Stimulated activated memory B cell treated with anti-CD40 and anti-IgM and Interleukin-4, amounts not matched to agents 10 μg/mL and 1 μg/mL and 100 μg/mL, for 72 hours (primary cell): ENCODE results near the gene OR13H1.
"Not testable (repeated sequence)": the region's sequence is repeated elsewhere in the genome, so short reads cannot be mapped to it uniquely, and the experiment has no call there.

ENCODE experiments used
- ATAC-seq: fragments of 150-1000 bp; cut with Tn5 transposase; 2 replicates; pipeline ENCODE4 v1.10.0; 2021
- H3K27ac Mint-ChIP-seq: one replicate; pipeline ENCODE4 v1.8.0; 2022; ENCODE audit warnings: mild to moderate bottlenecking, mixed read lengths
- H3K27me3 Mint-ChIP-seq: one replicate; pipeline ENCODE4 v1.8.0; 2022; ENCODE audit warnings: mixed read lengths
- H3K36me3 Mint-ChIP-seq: one replicate; pipeline ENCODE4 v1.8.0; 2022; ENCODE audit warnings: mixed read lengths
- H3K4me1 Mint-ChIP-seq: one replicate; pipeline ENCODE4 v1.8.0; 2022; ENCODE audit warnings: mixed read lengths
- H3K4me3 Mint-ChIP-seq: one replicate; pipeline ENCODE4 v1.8.0; 2022; ENCODE audit warnings: mild to moderate bottlenecking, moderate library complexity, mixed read lengths
- H3K9me3 Mint-ChIP-seq: one replicate; pipeline ENCODE4 v1.8.0; 2022; ENCODE audit warnings: mixed read lengths

The OR13H1 gene, protein sequence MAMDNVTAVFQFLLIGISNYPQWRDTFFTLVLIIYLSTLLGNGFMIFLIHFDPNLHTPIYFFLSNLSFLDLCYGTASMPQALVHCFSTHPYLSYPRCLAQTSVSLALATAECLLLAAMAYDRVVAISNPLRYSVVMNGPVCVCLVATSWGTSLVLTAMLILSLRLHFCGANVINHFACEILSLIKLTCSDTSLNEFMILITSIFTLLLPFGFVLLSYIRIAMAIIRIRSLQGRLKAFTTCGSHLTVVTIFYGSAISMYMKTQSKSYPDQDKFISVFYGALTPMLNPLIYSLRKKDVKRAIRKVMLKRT

GRCh38 chrX:131543774-131544173 is at the start of gene OR13H1:
Gene OR13H1, plus strand, starts transcription at chrX:131544074. Its CDS starts 0 bp downstream, at chrX:131544074.
- no peaks in the 10 kb centered on the region for H3K9me3 Mint-ChIP-seq
- no peak within 1 kb of the TSS for H3K4me3 Mint-ChIP-seq
- no peak within 1 kb of the TSS for H3K27ac Mint-ChIP-seq
- H3K27me3 Mint-ChIP-seq: no peaks in the 10 kb centered on the region
- ATAC-seq: no peak
- no peaks in the 10 kb centered on the region for H3K4me1 Mint-ChIP-seq
- no peaks in the 10 kb centered on the region for H3K36me3 Mint-ChIP-seq

GRCh38 chrX:131501556-131501955 is 42.3 kb upstream of the OR13H1 start:
- not testable (repeated sequence) for H3K4me3 Mint-ChIP-seq, H3K36me3 Mint-ChIP-seq, H3K4me1 Mint-ChIP-seq, H3K9me3 Mint-ChIP-seq, ATAC-seq, H3K27ac Mint-ChIP-seq, H3K27me3 Mint-ChIP-seq

GRCh38 chrX:131513159-131513914 is 30.5 kb upstream of the OR13H1 start:
- ATAC-seq: no peak
- H3K4me3 Mint-ChIP-seq: no peak overlapping the region
- no peaks in the 10 kb centered on the region for H3K9me3 Mint-ChIP-seq
- H3K4me1 Mint-ChIP-seq: no peaks in the 10 kb centered on the region
- no peaks in the 10 kb centered on the region for H3K36me3 Mint-ChIP-seq
- no peaks in the 10 kb centered on the region for H3K27me3 Mint-ChIP-seq
- H3K27ac Mint-ChIP-seq: no peak overlapping the region

GRCh38 chrX:131521824-131522223 is 22.1 kb upstream of the OR13H1 start:
- no peaks in the 10 kb centered on the region for H3K4me1 Mint-ChIP-seq

DNA sequence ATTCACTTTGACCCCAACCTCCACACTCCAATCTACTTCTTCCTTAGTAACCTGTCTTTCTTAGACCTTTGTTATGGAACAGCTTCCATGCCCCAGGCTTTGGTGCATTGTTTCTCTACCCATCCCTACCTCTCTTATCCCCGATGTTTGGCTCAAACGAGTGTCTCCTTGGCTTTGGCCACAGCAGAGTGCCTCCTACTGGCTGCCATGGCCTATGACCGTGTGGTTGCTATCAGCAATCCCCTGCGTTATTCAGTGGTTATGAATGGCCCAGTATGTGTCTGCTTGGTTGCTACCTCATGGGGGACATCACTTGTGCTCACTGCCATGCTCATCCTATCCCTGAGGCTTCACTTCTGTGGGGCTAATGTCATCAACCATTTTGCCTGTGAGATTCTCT is 344 bp downstream of the OR13H1 start:
- Mint-ChIP-seq H3K27me3 (no peaks in the 10 kb centered on the region), H3K27ac (no peak overlapping the region), H3K9me3 (no peaks in the 10 kb centered on the region), H3K4me1 (no peaks in the 10 kb centered on the region), H3K36me3 (no peaks in the 10 kb centered on the region), H3K4me3 (no peak overlapping the region)
- no peak for ATAC-seq

More at GRCh38 chrX:131521824-131522223, 22.1 kb upstream of the OR13H1 start:
- H3K4me3 Mint-ChIP-seq: no peak overlapping the region
- no peaks in the 10 kb centered on the region for H3K36me3 Mint-ChIP-seq
- no peaks in the 10 kb centered on the region for H3K27me3 Mint-ChIP-seq
- H3K27ac Mint-ChIP-seq: no peak overlapping the region
- peaks cover 3% of the 10 kb centered on the region for H3K9me3 Mint-ChIP-seq
- no peak for ATAC-seq

DNA sequence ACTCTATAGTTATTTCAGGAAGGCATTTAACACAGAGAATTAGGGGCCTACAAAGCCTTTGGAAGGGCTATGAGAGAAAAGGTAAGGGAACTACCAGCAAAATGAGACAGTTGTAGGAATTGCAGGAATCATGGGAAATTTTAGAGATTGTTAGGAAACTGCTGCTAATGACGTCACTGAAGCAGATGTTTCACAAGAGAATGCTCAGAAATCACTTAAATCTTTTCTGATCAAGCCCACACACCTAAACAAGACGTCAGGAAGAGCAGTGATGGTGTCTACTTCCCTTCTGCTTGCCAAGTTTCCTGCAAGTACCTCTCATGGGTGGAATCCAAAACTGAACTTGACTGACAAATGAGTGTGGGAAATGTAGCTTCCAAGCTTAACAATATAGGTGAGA is 5.1 kb downstream of the OR13H1 start:
- no peaks in the 10 kb centered on the region for H3K4me1 Mint-ChIP-seq
- no peak overlapping the region for H3K27ac Mint-ChIP-seq
- no peak for ATAC-seq
- no peak overlapping the region for H3K4me3 Mint-ChIP-seq
- no peaks in the 10 kb centered on the region for H3K9me3 Mint-ChIP-seq
- no peaks in the 10 kb centered on the region for H3K27me3 Mint-ChIP-seq
- H3K36me3 Mint-ChIP-seq: no peaks in the 10 kb centered on the region

GRCh38 chrX:131552453-131552852 is 8.6 kb downstream of the OR13H1 start:
- H3K4me1 Mint-ChIP-seq, H3K4me3 Mint-ChIP-seq, H3K27me3 Mint-ChIP-seq, H3K9me3 Mint-ChIP-seq, ATAC-seq, H3K36me3 Mint-ChIP-seq, H3K27ac Mint-ChIP-seq: not testable (repeated sequence)

DNA sequence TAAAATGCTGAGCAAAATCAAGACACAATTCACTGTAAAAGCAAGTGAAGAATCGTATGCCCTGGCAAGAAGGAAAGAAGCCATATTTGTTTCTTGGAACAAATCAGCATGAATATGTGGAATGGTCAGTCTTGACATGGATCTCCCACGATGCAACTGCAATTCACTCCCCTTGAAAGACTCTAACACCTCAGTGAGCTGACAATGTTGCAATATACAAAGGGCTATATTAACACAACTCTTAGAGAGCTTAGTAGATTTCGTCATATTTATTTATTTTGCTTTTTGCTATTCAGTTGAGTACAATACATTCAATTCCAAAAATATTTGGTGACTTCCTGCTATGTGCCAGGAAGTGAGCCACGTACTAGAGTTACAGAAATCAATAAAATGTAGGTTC is 14.7 kb downstream of the OR13H1 start:
- Mint-ChIP-seq H3K27ac (no peak overlapping the region), H3K4me3 (no peak overlapping the region), H3K36me3 (no peaks in the 10 kb centered on the region), H3K4me1 (no peaks in the 10 kb centered on the region), H3K9me3 (peaks cover 2% of the 10 kb centered on the region), H3K27me3 (no peaks in the 10 kb centered on the region)
- no peak for ATAC-seq

- H3K27me3 Mint-ChIP-seq: no peaks in the 10 kb centered on the region
- H3K4me3 Mint-ChIP-seq: no peak overlapping the region
- no peaks in the 10 kb centered on the region for H3K4me1 Mint-ChIP-seq
- H3K9me3 Mint-ChIP-seq: peaks cover 5% of the 10 kb centered on the region
- ATAC-seq: no peak
- H3K27ac Mint-ChIP-seq: no peak overlapping the region
- no peaks in the 10 kb centered on the region for H3K36me3 Mint-ChIP-seq
These were observed 20.8 kb downstream of the OR13H1 start for GRCh38 chrX:131564553-131565229.

- H3K27me3 Mint-ChIP-seq: no peaks in the 10 kb centered on the region
- H3K36me3 Mint-ChIP-seq: no peaks in the 10 kb centered on the region
- no peak for ATAC-seq
- H3K4me3 Mint-ChIP-seq: no peak overlapping the region
- no peaks in the 10 kb centered on the region for H3K4me1 Mint-ChIP-seq
- H3K27ac Mint-ChIP-seq: no peak overlapping the region
- peaks cover 5% of the 10 kb centered on the region for H3K9me3 Mint-ChIP-seq
These were observed 22.0 kb downstream of the OR13H1 start for GRCh38 chrX:131565909-131566308.

GRCh38 chrX:131571348-131571747 is 27.5 kb downstream of the OR13H1 start:
- Mint-ChIP-seq H3K27me3 (no peaks in the 10 kb centered on the region), H3K4me3 (no peak overlapping the region), H3K4me1 (no peaks in the 10 kb centered on the region), H3K36me3 (no peaks in the 10 kb centered on the region), H3K9me3 (peaks cover 2% of the 10 kb centered on the region), H3K27ac (no peak overlapping the region)
- ATAC-seq: no peak

GRCh38 chrX:131572372-131573014 is 28.6 kb downstream of the OR13H1 start:
- no peaks in the 10 kb centered on the region for H3K4me1 Mint-ChIP-seq
- no peak for ATAC-seq
- H3K27ac Mint-ChIP-seq: no peak overlapping the region
- H3K36me3 Mint-ChIP-seq: no peaks in the 10 kb centered on the region
- H3K9me3 Mint-ChIP-seq: no peaks in the 10 kb centered on the region
- no peak overlapping the region for H3K4me3 Mint-ChIP-seq
- no peaks in the 10 kb centered on the region for H3K27me3 Mint-ChIP-seq

GRCh38 chrX:131577413-131577812 is 33.5 kb downstream of the OR13H1 start:
- Mint-ChIP-seq H3K4me1 (no peaks in the 10 kb centered on the region), H3K27me3 (no peaks in the 10 kb centered on the region), H3K36me3 (no peaks in the 10 kb centered on the region), H3K4me3 (no peak overlapping the region), H3K27ac (no peak overlapping the region), H3K9me3 (no peaks in the 10 kb centered on the region)
- no peak for ATAC-seq

DNA sequence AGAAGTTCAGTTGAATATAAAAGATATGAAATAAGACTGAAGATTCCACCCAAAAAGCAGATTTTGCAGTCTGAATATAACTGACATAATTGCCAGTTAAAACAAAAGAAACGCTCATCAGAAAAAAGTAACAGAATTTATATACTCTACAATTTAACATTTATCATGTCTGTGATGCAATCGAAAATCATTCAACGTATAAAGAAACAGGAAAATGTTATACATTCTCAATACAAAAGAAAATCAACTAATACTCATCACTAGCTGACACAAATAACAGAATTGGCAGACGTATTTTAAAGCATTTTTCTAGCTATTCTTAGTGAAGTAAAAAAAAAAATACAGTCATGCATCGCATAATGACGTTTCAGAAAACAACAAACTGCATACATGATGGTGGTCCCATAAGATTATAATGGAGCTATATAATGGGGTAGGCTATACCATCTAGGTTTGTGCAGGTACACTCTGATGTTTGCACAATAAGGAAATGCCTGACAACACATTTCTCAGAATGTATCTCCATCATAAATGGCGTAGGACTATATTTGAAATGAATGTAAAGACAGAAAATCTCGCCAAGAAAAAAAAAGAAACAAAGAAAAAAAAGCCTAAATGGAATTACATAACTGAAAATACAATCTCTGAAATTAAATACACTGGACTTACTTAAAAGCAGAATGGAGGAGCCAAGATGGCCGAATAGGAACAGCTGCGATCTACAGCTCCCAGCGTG is 34.3 kb downstream of the OR13H1 start:
- Mint-ChIP-seq H3K4me1 (no peaks in the 10 kb centered on the region), H3K27me3 (no peaks in the 10 kb centered on the region), H3K36me3 (no peaks in the 10 kb centered on the region), H3K9me3 (no peaks in the 10 kb centered on the region), H3K27ac (no peak overlapping the region), H3K4me3 (no peak overlapping the region)
- ATAC-seq: no peak
